ENCODE measurements around the gene SETBP1.

The SETBP1 gene

DNA sequence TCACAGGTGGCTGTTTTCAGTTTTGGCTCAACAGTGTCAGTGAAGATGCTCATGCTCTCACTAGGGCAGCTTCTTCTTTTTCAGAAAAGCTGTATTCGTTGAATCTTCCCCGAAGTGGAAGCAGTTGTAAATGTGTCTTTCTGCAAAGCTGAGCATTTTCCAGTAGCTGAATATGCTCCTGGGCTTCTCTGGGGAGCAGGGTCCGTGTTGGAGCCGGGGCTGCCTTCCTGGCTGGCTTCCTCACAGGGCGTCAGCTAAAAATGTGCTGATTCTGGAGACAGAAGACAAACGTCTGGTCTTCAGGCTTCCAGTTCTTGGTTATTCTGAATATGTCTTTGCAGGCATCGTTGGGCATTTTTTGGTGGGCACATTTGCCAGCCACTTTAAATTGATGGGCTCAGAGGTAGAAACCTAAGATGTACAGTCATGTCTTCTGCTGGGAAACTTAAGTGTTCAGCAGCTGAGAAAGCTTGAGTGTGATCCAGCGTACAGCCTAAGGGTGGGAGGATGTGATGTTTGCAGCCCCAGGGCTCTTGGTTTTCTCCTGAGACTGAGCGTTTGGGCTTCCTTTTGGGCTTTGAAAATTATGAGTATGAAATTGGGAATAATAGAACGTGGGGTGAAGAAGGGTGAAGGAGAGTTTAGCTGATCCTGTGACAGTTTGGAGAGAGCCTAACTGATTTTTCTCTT is 19.0 kb downstream of the SETBP1 start:
- in situ Hi-C loops (cut with MboI; ENCODE audit: low sequenced_read_pairs, unreplicated experiment), result loop anchor here (25.0 kb wide), 1 partner anchor 513 kb away; no protein-coding TSS in a partner anchor
- TF ChIP-seq, protein P1, sequence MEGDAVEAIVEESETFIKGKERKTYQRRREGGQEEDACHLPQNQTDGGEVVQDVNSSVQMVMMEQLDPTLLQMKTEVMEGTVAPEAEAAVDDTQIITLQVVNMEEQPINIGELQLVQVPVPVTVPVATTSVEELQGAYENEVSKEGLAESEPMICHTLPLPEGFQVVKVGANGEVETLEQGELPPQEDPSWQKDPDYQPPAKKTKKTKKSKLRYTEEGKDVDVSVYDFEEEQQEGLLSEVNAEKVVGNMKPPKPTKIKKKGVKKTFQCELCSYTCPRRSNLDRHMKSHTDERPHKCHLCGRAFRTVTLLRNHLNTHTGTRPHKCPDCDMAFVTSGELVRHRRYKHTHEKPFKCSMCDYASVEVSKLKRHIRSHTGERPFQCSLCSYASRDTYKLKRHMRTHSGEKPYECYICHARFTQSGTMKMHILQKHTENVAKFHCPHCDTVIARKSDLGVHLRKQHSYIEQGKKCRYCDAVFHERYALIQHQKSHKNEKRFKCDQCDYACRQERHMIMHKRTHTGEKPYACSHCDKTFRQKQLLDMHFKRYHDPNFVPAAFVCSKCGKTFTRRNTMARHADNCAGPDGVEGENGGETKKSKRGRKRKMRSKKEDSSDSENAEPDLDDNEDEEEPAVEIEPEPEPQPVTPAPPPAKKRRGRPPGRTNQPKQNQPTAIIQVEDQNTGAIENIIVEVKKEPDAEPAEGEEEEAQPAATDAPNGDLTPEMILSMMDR (IDR thresholded peaks at IDR 0.05; ENCODE audit: borderline replicate concordance, control extremely low read depth, extremely low read depth, insufficient read depth, missing control alignments), result no peak
- no peak for DNase-seq (ENCODE audit: low spot score)

DNA sequence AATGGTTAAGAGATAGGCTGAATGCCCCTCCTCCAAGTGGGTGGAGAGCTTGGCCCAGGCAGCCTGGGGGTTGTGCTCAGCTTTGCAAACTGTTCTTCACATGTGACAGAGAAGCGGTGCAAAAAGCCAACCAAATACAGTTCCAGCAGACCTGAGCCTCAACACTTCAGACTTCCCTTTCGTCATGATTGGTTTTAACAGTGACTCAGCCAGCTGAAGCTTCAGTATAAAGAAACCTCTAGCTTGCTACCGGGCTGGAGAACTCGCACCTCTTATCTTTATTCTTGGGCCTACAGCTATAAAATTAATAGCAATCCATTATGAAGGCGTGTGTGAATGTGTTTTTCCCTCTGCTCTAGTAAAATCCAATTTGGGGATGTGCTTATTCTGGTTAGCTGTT is 20.0 kb downstream of the SETBP1 start:
- in situ Hi-C loops (cut with MboI; ENCODE audit: low sequenced_read_pairs, unreplicated experiment), result no loop called here
- TF ChIP-seq, protein P1 (IDR thresholded peaks at IDR 0.05; ENCODE audit: borderline replicate concordance, control extremely low read depth, extremely low read depth, insufficient read depth, missing control alignments), result no peak
- DNase-seq (ENCODE audit: low spot score), result peak; percentile 39

DNA sequence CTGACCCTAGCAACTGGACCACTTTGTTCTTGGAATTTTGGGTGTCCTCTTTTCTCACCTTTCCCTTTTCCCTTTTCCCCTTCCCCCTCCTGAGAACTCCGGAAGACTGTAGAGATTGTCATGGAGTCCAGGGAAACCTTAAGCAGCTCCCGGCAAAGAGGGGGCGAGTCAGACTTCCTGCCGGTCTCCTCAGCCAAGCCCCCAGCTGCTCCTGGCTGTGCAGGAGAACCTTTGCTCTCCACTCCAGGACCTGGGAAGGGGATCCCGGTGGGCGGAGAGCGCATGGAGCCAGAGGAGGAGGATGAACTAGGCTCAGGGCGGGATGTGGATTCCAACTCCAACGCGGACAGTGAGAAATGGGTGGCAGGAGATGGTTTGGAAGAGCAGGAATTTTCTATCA is 20.5 kb downstream of the SETBP1 start:
- in situ Hi-C loops (cut with MboI; ENCODE audit: low sequenced_read_pairs, unreplicated experiment), result no loop called here
- DNase-seq (ENCODE audit: low spot score), result no peak
- TF ChIP-seq, protein P1 (IDR thresholded peaks at IDR 0.05; ENCODE audit: borderline replicate concordance, control extremely low read depth, extremely low read depth, insufficient read depth, missing control alignments), result no peak

DNA sequence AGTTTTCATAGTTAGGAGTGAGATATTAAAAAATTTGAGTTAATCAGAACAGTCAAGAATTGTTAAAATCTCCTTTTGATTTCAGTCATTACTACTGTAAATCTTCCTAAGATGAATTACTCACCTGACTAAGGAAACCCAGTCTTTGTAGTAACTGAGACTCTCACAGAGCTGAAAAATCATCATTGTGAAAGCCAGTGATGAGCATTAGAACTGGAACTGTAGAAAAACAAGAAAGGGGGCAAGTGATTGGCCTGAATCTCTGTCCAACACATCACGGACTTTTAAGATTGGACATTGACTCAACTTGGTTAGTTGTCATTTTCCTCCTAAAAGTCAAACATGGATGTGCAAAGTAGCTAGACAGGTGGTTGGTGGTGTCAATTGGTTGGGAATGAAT is 21.9 kb downstream of the SETBP1 start:
- in situ Hi-C loops (cut with MboI; ENCODE audit: low sequenced_read_pairs, unreplicated experiment), result no loop called here
- no peak for DNase-seq (ENCODE audit: low spot score)
- TF ChIP-seq, protein P1 (IDR thresholded peaks at IDR 0.05; ENCODE audit: borderline replicate concordance, control extremely low read depth, extremely low read depth, insufficient read depth, missing control alignments), result no peak

DNA sequence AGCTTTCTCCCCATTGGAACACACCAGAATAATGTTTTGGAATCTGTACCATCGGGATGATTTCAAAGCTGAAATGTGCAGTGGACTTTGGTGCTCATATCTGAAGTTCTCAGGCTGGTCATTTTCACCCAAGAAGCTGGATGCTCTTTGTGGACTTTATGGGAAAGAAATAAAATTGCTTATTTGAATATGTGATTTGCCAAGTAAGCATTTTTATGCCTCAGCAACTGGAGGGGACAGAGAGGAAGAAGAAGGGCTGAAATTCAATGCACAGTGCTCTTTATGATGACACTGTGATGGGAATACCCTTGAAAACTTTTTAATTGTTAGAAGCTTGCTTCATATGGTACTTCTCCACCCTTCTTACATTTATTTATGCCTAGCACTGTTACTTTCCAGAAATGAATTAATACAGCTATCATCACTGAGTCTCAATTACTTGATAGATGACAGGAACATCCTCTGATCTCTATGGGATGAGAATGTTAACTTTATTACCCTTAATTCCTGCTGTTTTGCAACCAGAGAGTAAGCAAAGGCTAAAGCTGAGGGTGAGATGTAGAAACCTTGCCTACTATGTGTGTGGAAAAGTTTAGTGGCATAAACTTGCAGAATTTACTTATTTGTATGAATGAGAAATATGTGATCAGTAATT is 23.6 kb downstream of the SETBP1 start:
- in situ Hi-C loops (cut with MboI; ENCODE audit: low sequenced_read_pairs, unreplicated experiment), result no loop called here
- TF ChIP-seq, protein P1 (IDR thresholded peaks at IDR 0.05; ENCODE audit: borderline replicate concordance, control extremely low read depth, extremely low read depth, insufficient read depth, missing control alignments), result no peak
- DNase-seq (ENCODE audit: low spot score), result no peak

DNA sequence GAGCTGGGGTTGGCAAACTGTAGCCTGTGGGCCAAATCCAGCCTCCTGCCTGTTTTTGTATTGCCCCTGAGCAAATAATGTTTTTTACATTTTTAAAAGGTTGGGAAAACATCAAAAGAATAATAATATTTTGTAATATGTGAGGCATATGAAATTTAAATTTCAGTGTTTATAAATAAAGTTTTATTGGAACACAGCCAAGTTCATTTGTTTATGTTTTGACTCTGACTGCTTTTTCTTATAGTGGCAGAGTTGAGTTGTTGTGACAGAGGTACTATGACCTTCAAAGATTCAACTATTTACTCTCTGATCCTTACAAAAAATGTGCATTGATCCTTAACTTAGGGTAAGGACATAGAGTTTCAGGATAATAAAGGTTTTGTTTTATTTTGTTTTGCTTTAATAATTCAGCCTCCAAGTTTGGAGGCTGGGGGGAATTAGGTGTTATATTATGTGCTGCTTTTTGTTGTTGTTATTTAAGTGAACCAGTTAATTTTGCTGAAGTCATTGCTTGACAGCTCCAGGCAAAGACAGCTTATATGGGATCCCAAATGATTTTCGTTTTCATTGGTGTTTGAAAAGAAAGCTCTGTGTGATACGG is 24.5 kb downstream of the SETBP1 start:
- TF ChIP-seq, protein P1 (IDR thresholded peaks at IDR 0.05; ENCODE audit: borderline replicate concordance, control extremely low read depth, extremely low read depth, insufficient read depth, missing control alignments), result no peak
- in situ Hi-C loops (cut with MboI; ENCODE audit: low sequenced_read_pairs, unreplicated experiment), result no loop called here
- no peak for DNase-seq (ENCODE audit: low spot score)

Data from GM13976 (cell line).